Tibial nerve (tissue), 3 donors: ENCODE measurements around the gene EYS.

Experiments
- POLR2A ChIP-seq, 2 donors: fragments of 450-650 bp; IDR thresholded peaks; one replicate each; pipeline ENCODE4 v1.6.1; 2017; ENCODE audit warnings: antibody characterized with exemption in 2 of 2, mild to moderate bottlenecking in 2 of 2, moderate library complexity in 2 of 2
- TF ChIP-seq, protein P1 (sequence below), 5 experiments: fragments of 200-600 bp in 3 of 5; fragments of 450-650 bp in 2 of 5; sonication (generic) in 3 of 5; IDR thresholded peaks; one replicate each; pipeline ENCODE4 v1.5.1; 2016 to 2019; ENCODE audit warnings: antibody characterized with exemption in 5 of 5, mild to moderate bottlenecking in 3 of 5, moderate library complexity in 2 of 5

DNA sequence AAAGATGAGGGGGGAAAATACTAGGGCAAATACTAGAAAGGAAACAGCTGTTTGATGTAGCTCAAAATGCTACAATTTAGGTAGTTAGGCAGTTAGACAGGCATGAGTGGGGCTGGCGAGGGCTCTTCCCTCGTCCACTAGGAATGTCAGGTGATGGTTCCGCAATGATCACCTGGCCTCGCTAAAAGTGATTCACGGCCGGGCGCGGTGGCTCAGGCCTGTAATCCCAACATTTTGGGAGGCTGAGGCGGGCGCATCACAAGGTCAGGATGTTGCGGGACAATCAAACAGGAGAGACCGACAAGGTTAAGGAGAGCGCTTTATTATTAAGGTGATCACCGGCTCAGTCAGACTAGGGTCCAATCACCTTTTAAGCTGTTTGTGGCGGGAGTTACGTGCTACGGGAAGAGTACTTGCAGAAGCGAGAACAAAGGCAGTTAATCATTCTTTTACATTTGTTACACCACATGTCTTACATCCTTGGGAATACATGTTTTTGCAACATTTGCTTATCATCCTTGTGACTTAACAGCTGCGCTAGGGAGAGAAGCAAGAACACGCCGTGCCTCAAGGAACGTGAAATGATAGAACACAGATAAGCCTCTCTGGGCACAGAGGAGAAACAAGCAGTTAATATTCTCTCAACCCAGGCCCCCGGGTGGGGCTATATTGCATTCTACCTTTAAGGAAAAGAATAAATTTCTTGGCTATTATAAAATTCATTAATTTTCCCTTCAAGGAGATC lies 1025.4 kb downstream of the EYS start:
- TF ChIP-seq, protein P1, sequence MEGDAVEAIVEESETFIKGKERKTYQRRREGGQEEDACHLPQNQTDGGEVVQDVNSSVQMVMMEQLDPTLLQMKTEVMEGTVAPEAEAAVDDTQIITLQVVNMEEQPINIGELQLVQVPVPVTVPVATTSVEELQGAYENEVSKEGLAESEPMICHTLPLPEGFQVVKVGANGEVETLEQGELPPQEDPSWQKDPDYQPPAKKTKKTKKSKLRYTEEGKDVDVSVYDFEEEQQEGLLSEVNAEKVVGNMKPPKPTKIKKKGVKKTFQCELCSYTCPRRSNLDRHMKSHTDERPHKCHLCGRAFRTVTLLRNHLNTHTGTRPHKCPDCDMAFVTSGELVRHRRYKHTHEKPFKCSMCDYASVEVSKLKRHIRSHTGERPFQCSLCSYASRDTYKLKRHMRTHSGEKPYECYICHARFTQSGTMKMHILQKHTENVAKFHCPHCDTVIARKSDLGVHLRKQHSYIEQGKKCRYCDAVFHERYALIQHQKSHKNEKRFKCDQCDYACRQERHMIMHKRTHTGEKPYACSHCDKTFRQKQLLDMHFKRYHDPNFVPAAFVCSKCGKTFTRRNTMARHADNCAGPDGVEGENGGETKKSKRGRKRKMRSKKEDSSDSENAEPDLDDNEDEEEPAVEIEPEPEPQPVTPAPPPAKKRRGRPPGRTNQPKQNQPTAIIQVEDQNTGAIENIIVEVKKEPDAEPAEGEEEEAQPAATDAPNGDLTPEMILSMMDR (IDR thresholded peaks at IDR 0.05): no peak
- TF ChIP-seq POLR2A (IDR thresholded peaks at IDR 0.05): no peak
